ENCODE measurements around the gene CD40LG.

The CD40LG gene

GRCh38 chrX:136627409-136627808, 20.5 kb upstream of the CD40LG start:
- no peaks in the 10 kb centered on the region for H4K20me1 ChIP-seq (ENCODE audit: insufficient read depth, low read length)
- DNase-seq (peak; percentile 12), ATAC-seq (ENCODE audit: insufficient read depth, low read depth) (0 out of 3 replicates have a peak, but pooled peaks have one; percentile 18)
- no peaks in the 10 kb centered on the region for H3K79me2 ChIP-seq (ENCODE audit: insufficient read depth, low read length)
- no peak overlapping the region for H3K9ac ChIP-seq (ENCODE audit: low read depth, low read length)
- no peaks in the 10 kb centered on the region for H3K36me3 ChIP-seq (ENCODE audit: insufficient read depth, low read length)
- H3K27me3 ChIP-seq (ENCODE audit: insufficient read depth, low read length, poor library complexity): no peaks in the 10 kb centered on the region
- no peak overlapping the region for H3K4me2 ChIP-seq (ENCODE audit: insufficient read depth, low read length)
- H3K9me3 ChIP-seq (ENCODE audit: insufficient read depth, low read length, severe bottlenecking): no peaks in the 10 kb centered on the region
- TF ChIP-seq EZH2 (IDR thresholded peaks at IDR 0.05; ENCODE audit: borderline replicate concordance, low read depth, low read length, severe bottlenecking): no peak
- TF ChIP-seq CTCF (IDR thresholded peaks at IDR 0.05; ENCODE audit: borderline replicate concordance, extremely low read depth, low read length, poor library complexity, severe bottlenecking): no peak
- H2AFZ ChIP-seq (ENCODE audit: low read depth, low read length): no peak overlapping the region
- peaks cover 62% of the 10 kb centered on the region for H3K4me1 ChIP-seq (ENCODE audit: insufficient read depth, low read length)
- H3K4me3 ChIP-seq (ENCODE audit: low read depth in 1 of 2, low read length in 2 of 2): no peak overlapping the region
- H3K27ac ChIP-seq (ENCODE audit: low read length): no peak overlapping the region

- Histone ChIP-seq H3K27ac (ENCODE audit: low read length) (peak overlapping the region; percentile 61), H3K4me3 (ENCODE audit: low read depth in 1 of 2, low read length in 2 of 2) (no peak overlapping the region), H3K79me2 (ENCODE audit: insufficient read depth, low read length) (no peaks in the 10 kb centered on the region), H3K9me3 (ENCODE audit: insufficient read depth, low read length, severe bottlenecking) (no peaks in the 10 kb centered on the region), H3K27me3 (ENCODE audit: insufficient read depth, low read length, poor library complexity) (no peaks in the 10 kb centered on the region), H3K9ac (ENCODE audit: low read depth, low read length) (no peak overlapping the region), H2AFZ (ENCODE audit: low read depth, low read length) (no peak overlapping the region), H3K4me2 (ENCODE audit: insufficient read depth, low read length) (no peak overlapping the region), H3K4me1 (ENCODE audit: insufficient read depth, low read length) (peaks cover 49% of the 10 kb centered on the region), H4K20me1 (ENCODE audit: insufficient read depth, low read length) (no peaks in the 10 kb centered on the region), H3K36me3 (ENCODE audit: insufficient read depth, low read length) (no peaks in the 10 kb centered on the region)
- peak; percentile 52 for DNase-seq
- ATAC-seq (ENCODE audit: insufficient read depth, low read depth): peak; percentile 75
- TF ChIP-seq CTCF (IDR thresholded peaks at IDR 0.05; ENCODE audit: borderline replicate concordance, extremely low read depth, low read length, poor library complexity, severe bottlenecking): no peak
- TF ChIP-seq EZH2 (IDR thresholded peaks at IDR 0.05; ENCODE audit: borderline replicate concordance, low read depth, low read length, severe bottlenecking): no peak
These were observed 18.7 kb upstream of the CD40LG start for GRCh38 chrX:136629084-136629750.

GRCh38 chrX:136630881-136631280, 17.1 kb upstream of the CD40LG start:
- Histone ChIP-seq H3K36me3 (ENCODE audit: insufficient read depth, low read length) (no peaks in the 10 kb centered on the region), H3K79me2 (ENCODE audit: insufficient read depth, low read length) (no peaks in the 10 kb centered on the region), H3K27ac (ENCODE audit: low read length) (no peak overlapping the region), H3K4me1 (ENCODE audit: insufficient read depth, low read length) (peaks cover 65% of the 10 kb centered on the region), H3K27me3 (ENCODE audit: insufficient read depth, low read length, poor library complexity) (no peaks in the 10 kb centered on the region), H3K4me2 (ENCODE audit: insufficient read depth, low read length) (no peak overlapping the region), H3K4me3 (ENCODE audit: low read depth in 1 of 2, low read length in 2 of 2) (no peak overlapping the region), H3K9me3 (ENCODE audit: insufficient read depth, low read length, severe bottlenecking) (no peaks in the 10 kb centered on the region), H4K20me1 (ENCODE audit: insufficient read depth, low read length) (no peaks in the 10 kb centered on the region), H3K9ac (ENCODE audit: low read depth, low read length) (no peak overlapping the region), H2AFZ (ENCODE audit: low read depth, low read length) (no peak overlapping the region)
- DNase-seq (peak; percentile 46), ATAC-seq (ENCODE audit: insufficient read depth, low read depth) (peak; percentile 46)
- no peak for TF ChIP-seq EZH2 (IDR thresholded peaks at IDR 0.05; ENCODE audit: borderline replicate concordance, low read depth, low read length, severe bottlenecking)

GRCh38 chrX:136635235-136635634, 12.7 kb upstream of the CD40LG start:
- Histone ChIP-seq H3K27ac (ENCODE audit: low read length) (peak overlapping the region; percentile 69), H3K79me2 (ENCODE audit: insufficient read depth, low read length) (no peaks in the 10 kb centered on the region), H2AFZ (ENCODE audit: low read depth, low read length) (peak overlapping the region; percentile 56; the same call in 1 of the 2 replicates), H3K36me3 (ENCODE audit: insufficient read depth, low read length) (no peaks in the 10 kb centered on the region), H3K27me3 (ENCODE audit: insufficient read depth, low read length, poor library complexity) (no peaks in the 10 kb centered on the region), H3K4me3 (ENCODE audit: low read depth in 1 of 2, low read length in 2 of 2) (peak overlapping the region in 1 of 2 experiments; percentile 30; a peak in 1 of 4 replicates), H4K20me1 (ENCODE audit: insufficient read depth, low read length) (no peaks in the 10 kb centered on the region), H3K9ac (ENCODE audit: low read depth, low read length) (peak overlapping the region; percentile 21; the same call in 1 of the 2 replicates), H3K4me1 (ENCODE audit: insufficient read depth, low read length) (peaks cover 35% of the 10 kb centered on the region), H3K9me3 (ENCODE audit: insufficient read depth, low read length, severe bottlenecking) (no peaks in the 10 kb centered on the region), H3K4me2 (ENCODE audit: insufficient read depth, low read length) (peak overlapping the region; percentile 60)
- TF ChIP-seq EZH2 (IDR thresholded peaks at IDR 0.05; ENCODE audit: borderline replicate concordance, low read depth, low read length, severe bottlenecking) (no peak), CTCF (IDR thresholded peaks at IDR 0.05; ENCODE audit: borderline replicate concordance, extremely low read depth, low read length, poor library complexity, severe bottlenecking) (no peak)
- ATAC-seq (ENCODE audit: insufficient read depth, low read depth) (peak; percentile 94), DNase-seq (peak; percentile 41)

All from DND-41 (cell line).